Measurements from ENCODE around the gene ZNF783.

ZNF783 gene

DNA sequence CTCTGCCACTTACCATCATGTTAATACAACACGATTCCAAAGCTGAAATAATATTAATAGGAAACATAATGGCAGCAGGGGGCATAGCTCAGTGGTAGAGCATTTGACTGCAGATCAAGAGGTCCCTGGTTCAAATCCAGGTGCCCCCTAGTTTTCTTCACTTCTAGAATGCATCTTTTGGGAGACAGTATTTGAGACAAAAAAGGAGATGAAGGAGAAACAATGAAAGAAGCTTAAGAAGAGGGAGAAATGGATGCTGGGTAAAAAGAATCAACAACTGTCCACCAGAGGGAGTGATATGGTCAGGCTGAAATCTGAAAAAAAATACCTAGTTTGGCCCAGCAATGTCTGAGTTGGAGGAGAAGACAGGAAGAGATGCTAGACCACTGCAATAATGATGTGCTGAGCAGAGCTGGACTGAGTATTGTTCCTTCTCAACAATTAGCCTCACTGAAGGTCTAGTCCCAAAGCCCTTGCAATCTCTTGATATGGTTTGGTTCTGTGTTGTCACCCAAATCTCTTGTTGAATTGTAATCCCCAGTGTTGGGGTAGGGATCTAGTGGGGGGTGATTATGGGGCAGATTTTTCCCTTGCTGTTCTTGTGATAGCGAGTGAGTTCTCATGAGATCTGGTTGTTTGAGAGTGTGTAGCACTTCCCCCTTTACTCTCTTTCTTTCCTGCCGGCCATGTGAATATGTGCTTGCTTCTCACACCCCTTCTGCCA is 48.3 kb downstream of the ZNF783 start:
- TF ChIP-seq, protein P1, sequence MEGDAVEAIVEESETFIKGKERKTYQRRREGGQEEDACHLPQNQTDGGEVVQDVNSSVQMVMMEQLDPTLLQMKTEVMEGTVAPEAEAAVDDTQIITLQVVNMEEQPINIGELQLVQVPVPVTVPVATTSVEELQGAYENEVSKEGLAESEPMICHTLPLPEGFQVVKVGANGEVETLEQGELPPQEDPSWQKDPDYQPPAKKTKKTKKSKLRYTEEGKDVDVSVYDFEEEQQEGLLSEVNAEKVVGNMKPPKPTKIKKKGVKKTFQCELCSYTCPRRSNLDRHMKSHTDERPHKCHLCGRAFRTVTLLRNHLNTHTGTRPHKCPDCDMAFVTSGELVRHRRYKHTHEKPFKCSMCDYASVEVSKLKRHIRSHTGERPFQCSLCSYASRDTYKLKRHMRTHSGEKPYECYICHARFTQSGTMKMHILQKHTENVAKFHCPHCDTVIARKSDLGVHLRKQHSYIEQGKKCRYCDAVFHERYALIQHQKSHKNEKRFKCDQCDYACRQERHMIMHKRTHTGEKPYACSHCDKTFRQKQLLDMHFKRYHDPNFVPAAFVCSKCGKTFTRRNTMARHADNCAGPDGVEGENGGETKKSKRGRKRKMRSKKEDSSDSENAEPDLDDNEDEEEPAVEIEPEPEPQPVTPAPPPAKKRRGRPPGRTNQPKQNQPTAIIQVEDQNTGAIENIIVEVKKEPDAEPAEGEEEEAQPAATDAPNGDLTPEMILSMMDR (conservative IDR thresholded peaks at IDR 0.05; ENCODE audit: low read length) = peak; percentile 72
- DNase-seq (ENCODE audit: low read depth) = peak; percentile 83
- H3K4me3 ChIP-seq (ENCODE audit: low read length) = no peak overlapping the region

DNA sequence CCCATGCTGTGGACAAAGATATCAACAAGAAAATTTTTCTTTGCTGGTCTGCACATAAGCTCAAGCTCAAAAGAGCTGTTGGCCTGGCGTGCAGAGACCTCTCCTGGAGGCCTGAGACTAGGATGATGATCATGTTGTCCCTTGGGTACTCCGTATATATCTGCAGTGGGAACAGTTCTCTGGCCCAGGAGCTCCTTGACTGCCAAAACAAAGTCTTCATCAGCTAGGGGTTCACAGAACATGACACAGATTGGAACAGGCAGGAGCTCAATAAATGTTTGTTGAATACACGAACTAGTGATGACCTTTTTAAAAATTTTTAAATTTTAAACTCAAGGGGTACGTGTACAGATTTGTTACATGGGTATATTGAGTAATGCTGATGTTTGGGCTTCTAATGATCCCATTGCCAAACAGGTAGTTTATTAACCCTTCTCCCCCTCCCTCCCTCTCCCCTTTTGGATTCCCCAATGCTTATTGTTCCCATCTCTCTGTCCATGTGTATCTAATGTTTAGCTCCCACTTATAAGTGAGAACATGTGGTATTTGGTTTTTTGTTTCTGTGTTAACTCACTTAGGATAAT is 49.1 kb downstream of the ZNF783 start:
- TF ChIP-seq, protein P1 (conservative IDR thresholded peaks at IDR 0.05; ENCODE audit: low read length) = no peak
- H3K4me3 ChIP-seq (ENCODE audit: low read length) = no peak overlapping the region
- no peak for DNase-seq (ENCODE audit: low read depth)

DNA sequence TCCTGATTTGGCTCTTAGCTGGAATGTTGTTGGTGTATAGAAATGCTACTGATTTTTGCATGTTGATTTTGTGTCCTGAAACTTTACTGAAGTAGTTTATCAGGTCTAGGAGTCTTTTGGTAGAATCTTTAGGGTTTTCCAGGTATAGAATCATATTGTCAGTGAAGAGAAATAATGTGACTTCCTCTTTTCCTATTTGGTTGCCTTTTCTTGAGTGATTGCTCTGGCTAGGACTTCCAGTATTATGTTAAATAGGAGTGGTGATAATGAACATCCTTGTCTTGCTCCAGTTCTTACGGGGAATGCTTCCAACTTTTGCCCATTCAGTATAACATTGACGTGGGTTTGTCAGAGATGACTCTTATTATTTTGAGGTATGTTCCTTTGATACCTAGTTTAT is 52.0 kb downstream of the ZNF783 start:
- DNase-seq (ENCODE audit: low read depth) = no peak
- TF ChIP-seq, protein P1 (conservative IDR thresholded peaks at IDR 0.05; ENCODE audit: low read length) = no peak
- no peak overlapping the region for H3K4me3 ChIP-seq (ENCODE audit: low read length)

DNA sequence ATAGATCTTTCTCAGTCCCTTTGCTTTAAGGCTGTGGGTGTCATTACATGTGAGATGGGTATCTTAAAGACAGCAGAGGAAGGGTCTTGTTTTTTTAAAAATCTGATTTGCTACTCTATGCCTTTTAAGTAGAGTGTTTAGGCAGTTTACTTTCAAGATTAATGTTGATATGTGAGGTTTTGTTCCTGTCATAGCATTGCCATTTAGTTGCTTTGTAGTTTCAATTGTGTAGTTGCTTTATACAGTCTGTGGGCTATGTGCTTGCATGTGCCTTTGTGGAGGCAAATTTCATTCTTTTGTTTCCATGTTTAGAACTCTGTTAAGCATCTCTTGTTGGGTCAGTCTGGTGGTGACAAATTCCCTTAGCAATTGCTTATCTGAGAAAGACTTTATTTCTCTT is 54.6 kb downstream of the ZNF783 start:
- H3K4me3 ChIP-seq (ENCODE audit: low read length) = no peak overlapping the region
- TF ChIP-seq, protein P1 (conservative IDR thresholded peaks at IDR 0.05; ENCODE audit: low read length) = no peak

DNA sequence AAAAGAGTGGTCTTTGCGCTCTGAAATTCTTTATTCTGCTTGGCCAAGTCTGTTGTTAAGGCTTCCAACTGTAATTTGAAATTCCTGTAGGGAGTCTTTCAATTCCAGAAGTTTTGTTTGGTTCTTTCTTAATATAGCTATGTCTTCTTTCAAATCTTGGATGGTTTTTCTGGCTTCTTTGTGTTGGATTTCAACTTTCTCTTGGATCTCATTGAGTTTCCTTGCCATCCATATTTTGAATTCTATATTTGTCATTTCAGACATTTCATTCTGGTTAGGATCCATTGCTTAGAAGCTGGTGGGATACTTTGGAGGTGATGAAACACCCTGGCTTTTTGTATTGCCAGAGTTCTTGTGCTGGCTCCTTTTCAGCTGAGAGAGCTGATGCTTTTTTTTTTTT is 55.5 kb downstream of the ZNF783 start:
- no peak for DNase-seq (ENCODE audit: low read depth)
- TF ChIP-seq, protein P1 (conservative IDR thresholded peaks at IDR 0.05; ENCODE audit: low read length) = no peak
- H3K4me3 ChIP-seq (ENCODE audit: low read length) = no peak overlapping the region

More for the DNA sequence above, 54.6 kb downstream of the ZNF783 start:
- no peak for DNase-seq (ENCODE audit: low read depth)

DNA sequence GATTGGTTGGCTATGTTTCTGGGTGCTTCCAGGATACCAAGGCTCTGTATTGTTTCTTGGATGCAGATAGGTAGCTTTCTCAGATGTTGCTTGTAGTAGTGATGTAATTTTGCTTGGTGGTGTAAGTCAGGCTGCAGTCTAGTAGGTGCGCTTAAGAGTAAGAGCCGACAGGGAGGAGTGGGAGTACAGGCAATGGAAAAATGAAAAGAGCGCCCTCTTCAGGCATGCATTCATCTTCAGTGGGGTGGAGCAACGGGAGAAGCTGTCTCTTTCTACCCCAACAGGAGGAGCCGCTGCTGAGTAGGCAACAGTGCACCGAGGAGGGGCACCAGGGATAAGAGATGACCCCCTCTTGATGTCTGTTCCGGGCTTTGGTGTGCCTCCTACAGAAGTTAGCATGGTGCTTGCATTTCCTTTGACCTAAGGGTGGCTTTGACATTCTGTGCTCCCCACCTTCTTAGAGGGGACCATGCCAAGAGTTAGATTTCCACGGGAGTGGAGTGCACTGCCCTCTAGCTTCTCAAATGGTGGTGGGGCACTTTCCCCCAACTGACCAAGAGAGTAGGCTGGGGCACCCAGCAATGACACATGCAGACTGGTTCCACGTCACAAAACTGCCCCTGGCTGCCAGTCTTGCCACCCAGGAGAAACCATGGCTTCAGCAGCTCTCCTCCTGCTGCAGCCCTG is 56.1 kb downstream of the ZNF783 start:
- TF ChIP-seq, protein P1 (conservative IDR thresholded peaks at IDR 0.05; ENCODE audit: low read length) = no peak
- no peak overlapping the region for H3K4me3 ChIP-seq (ENCODE audit: low read length)
- no peak for DNase-seq (ENCODE audit: low read depth)

Measured in AG10803 (cell line).